A549 (cell line): ENCODE results near the gene CCDC150. TPM values are rescaled to one million over a fixed set of nuclear protein-coding genes. Genes with fewer than 3 reads are reported as not detected.
A peak's percentile ranks its signal among the peaks of the same experiment; 100 is the strongest.

Source experiments
- ATAC-seq, 2 experiments: fragments of 200-7000 bp in 1 of 2; fragments of >200 bp in 1 of 2; cut with Nextera tagmentation in 1 of 2; cut with Tn5 transposase in 1 of 2; 3 replicates each; pipeline versions ENCODE4 v1.8.0 to v1.9.1; 2018 to 2020; ENCODE audit warnings: mild to moderate bottlenecking in 1 of 2, moderate library complexity in 1 of 2
- CTCF ChIA-PET: fragments of 300-600 bp; sonication (Branson Sonifier 250); formaldehyde crosslinking; extraction: SDS; loops from one replicate; lab custom pipeline; 2021; ENCODE audit warnings: antibody characterized with exemption, inconsistent platforms; lab: Yijun Ruan, JAX
- POLR2A ChIA-PET: fragments of 350-600 bp; formaldehyde crosslinking; extraction: SDS; loops from one replicate; lab custom pipeline; 2021; ENCODE audit warnings: antibody characterized with exemption, inconsistent platforms; lab: Yijun Ruan, JAX
- DNase-seq, 2 experiments: peaks; one replicate each; pipeline versions ENCODE4 v3.0.0 to v3.0.0-alpha.2; 2011 to 2016; ENCODE audit warnings: low read depth in 1 of 2, low spot score in 1 of 2
- FAIRE-seq: peaks from 2 replicates; lab custom pipeline; 2011; peaks lifted over from hg19 to GRCh38; lab: Jason Lieb, UNC
- H3K27ac ChIP-seq, 2 experiments: fragments of >200 bp; sonication (Bioruptor Twin); formaldehyde crosslinking; 3 replicates each; pipeline ENCODE4 v1.5.1; 2016 to 2017
- H3K4me1 ChIP-seq: fragments of >200 bp; sonication (Bioruptor Twin); formaldehyde crosslinking; 3 replicates; pipeline ENCODE4 v1.6.1; 2016
- H3K4me2 ChIP-seq: fragments of >200 bp; sonication (Bioruptor Twin); formaldehyde crosslinking; 3 replicates; pipeline ENCODE4 v1.6.1; 2016
- H3K4me3 ChIP-seq: fragments of >200 bp; sonication (Bioruptor Twin); formaldehyde crosslinking; 3 replicates; pipeline ENCODE4 v1.5.1; 2016
- H3K9me3 ChIP-seq: fragments of >200 bp; sonication (Bioruptor Twin); formaldehyde crosslinking; 3 replicates; pipeline ENCODE4 v1.6.1; 2016
- CBX2 ChIP-seq: fragments of 200-600 bp; sonication (generic); IDR thresholded peaks from 2 replicates; pipeline ENCODE4 v1.6.1; 2016; ENCODE audit warnings: low read depth, mild to moderate bottlenecking, borderline replicate concordance
- CHD2 ChIP-seq: fragments of 150-350 bp; IDR thresholded peaks from 2 replicates; pipeline ENCODE4 v1.6.1; 2014; ENCODE audit warnings: low read length; ENCODE audit not compliant: partially characterized antibody
- CHD4 ChIP-seq: fragments of 200-600 bp; sonication (generic); IDR thresholded peaks from 2 replicates; pipeline ENCODE4 v1.6.1; 2016; ENCODE audit warnings: antibody characterized with exemption, mild to moderate bottlenecking, borderline replicate concordance
- EHF ChIP-seq: fragments of 250-450 bp; sonication (Bioruptor Pico); IDR thresholded peaks from 2 replicates; pipeline ENCODE4 v1.5.0; 2020; ENCODE audit warnings: mild to moderate bottlenecking
- ESRRA ChIP-seq: fragments of 150-350 bp; IDR thresholded peaks from 2 replicates; pipeline ENCODE4 v1.6.1; 2014; ENCODE audit warnings: mild to moderate bottlenecking, low read length, borderline replicate concordance
- FOSL2 ChIP-seq, 2 experiments: fragments of 450-650 bp in 1 of 2; fragments of >200 bp in 1 of 2; sonication (Bioruptor Twin) in 1 of 2; formaldehyde crosslinking; IDR thresholded peaks; 2 replicates each; pipeline versions ENCODE4 v1.5.0 to v1.6.1; 2016 to 2020; ENCODE audit warnings: mild to moderate bottlenecking in 1 of 2, moderate library complexity in 1 of 2
- FOXS1 ChIP-seq: fragments of 250-450 bp; sonication (Bioruptor Pico); IDR thresholded peaks from 2 replicates; pipeline ENCODE4 v1.5.0; 2020; ENCODE audit warnings: mild to moderate bottlenecking, moderate library complexity
- HDAC2 ChIP-seq: fragments of 200-600 bp; sonication (generic); IDR thresholded peaks from 2 replicates; pipeline ENCODE4 v1.6.1; 2016
- HEYL ChIP-seq: fragments of 250-450 bp; sonication (Bioruptor Pico); IDR thresholded peaks from 2 replicates; pipeline ENCODE4 v1.8.0; 2021; ENCODE audit warnings: mild to moderate bottlenecking, moderate library complexity
- HOXB5 ChIP-seq: fragments of 250-450 bp; sonication (Bioruptor Pico); IDR thresholded peaks from 2 replicates; pipeline ENCODE4 v1.5.0; 2020; ENCODE audit warnings: mild to moderate bottlenecking, moderate library complexity
- KDM1A ChIP-seq: fragments of 200-600 bp; sonication (generic); IDR thresholded peaks from 2 replicates; pipeline ENCODE4 v1.6.1; 2016; ENCODE audit warnings: low read depth, mild to moderate bottlenecking
- KDM5A ChIP-seq: fragments of 200-600 bp; sonication (generic); IDR thresholded peaks from 2 replicates; pipeline ENCODE4 v1.6.1; 2016; ENCODE audit warnings: antibody characterized with exemption, mild to moderate bottlenecking
- MAFK ChIP-seq: fragments of 450-650 bp; IDR thresholded peaks from 2 replicates; pipeline ENCODE4 v1.6.1; 2014; ENCODE audit not compliant: partially characterized antibody
- MAZ ChIP-seq: fragments of 150-350 bp; IDR thresholded peaks from 2 replicates; pipeline ENCODE4 v1.6.1; 2014; ENCODE audit warnings: antibody characterized with exemption, low read depth, low read length, borderline replicate concordance
- MYC ChIP-seq: IDR thresholded peaks from 2 replicates; pipeline ENCODE4 v1.6.1; 2012; ENCODE audit warnings: mild to moderate bottlenecking, inconsistent platforms, low read length, improper control_type of control experiment, borderline replicate concordance
- NFE2L2 ChIP-seq: fragments of 150-350 bp; conservative IDR thresholded peaks from 2 replicates; pipeline ENCODE4 v1.6.1; 2014; ENCODE audit warnings: low read length
- NPAS2 ChIP-seq: fragments of 250-450 bp; sonication (Bioruptor Pico); IDR thresholded peaks from 2 replicates; pipeline ENCODE4 v1.8.0; 2022; ENCODE audit warnings: mild to moderate bottlenecking, moderate library complexity, borderline replicate concordance
- NR3C1 ChIP-seq: fragments of >200 bp; sonication (Bioruptor Twin); formaldehyde crosslinking; IDR thresholded peaks from 3 replicates; pipeline ENCODE4 v1.6.1; 2017
- POLR2A ChIP-seq: IDR thresholded peaks from 2 replicates; pipeline ENCODE4 v1.6.1; 2012; ENCODE audit warnings: mild to moderate bottlenecking, low read length
- POLR2AphosphoS2 ChIP-seq: conservative IDR thresholded peaks from 2 replicates; pipeline ENCODE4 v1.6.1; 2012; ENCODE audit warnings: low read length, improper control_type of control experiment, inconsistent platforms
- RAD21 ChIP-seq, 2 experiments: fragments of >200 bp in 1 of 2; sonication (Bioruptor Twin) in 1 of 2; formaldehyde crosslinking in 1 of 2; IDR thresholded peaks in 1 of 2; conservative IDR thresholded peaks in 1 of 2; 2 replicates in 1 of 2; 3 replicates in 1 of 2; pipeline ENCODE4 v1.6.1; 2012 to 2018; ENCODE audit warnings: inconsistent platforms in 1 of 2
- RARB ChIP-seq: fragments of 250-450 bp; sonication (Bioruptor Pico); IDR thresholded peaks from 2 replicates; pipeline ENCODE4 v1.8.0; 2021; ENCODE audit warnings: mild to moderate bottlenecking, moderate library complexity
- RCOR1 ChIP-seq: fragments of 150-350 bp; IDR thresholded peaks from 2 replicates; pipeline ENCODE4 v1.6.1; 2014; ENCODE audit warnings: antibody characterized with exemption, low read length, low read depth
- SMC3 ChIP-seq: fragments of >200 bp; sonication (Bioruptor Twin); formaldehyde crosslinking; IDR thresholded peaks from 3 replicates; pipeline ENCODE4 v1.6.1; 2018; ENCODE audit warnings: inconsistent platforms
- SREBF2 ChIP-seq: fragments of 450-650 bp; IDR thresholded peaks from 2 replicates; pipeline ENCODE4 v1.6.1; 2014; ENCODE audit warnings: mild to moderate bottlenecking, moderate library complexity
- TFCP2L1 ChIP-seq: fragments of 250-450 bp; sonication (Bioruptor Pico); IDR thresholded peaks from 2 replicates; pipeline ENCODE4 v1.5.0; 2021; ENCODE audit warnings: mild to moderate bottlenecking
- ZC3H11A ChIP-seq: fragments of 450-650 bp; IDR thresholded peaks from 2 replicates; pipeline ENCODE4 v1.6.1; 2014; ENCODE audit warnings: antibody characterized with exemption, mild to moderate bottlenecking
- ZFP36 ChIP-seq: fragments of 450-650 bp; IDR thresholded peaks from 2 replicates; pipeline ENCODE4 v1.6.1; 2014; ENCODE audit warnings: borderline replicate concordance; ENCODE audit not compliant: partially characterized antibody
- ZNF302 ChIP-seq: fragments of 250-450 bp; sonication (Bioruptor Pico); IDR thresholded peaks from 2 replicates; pipeline ENCODE4 v1.9.0; 2021; ENCODE audit warnings: inconsistent platforms, mild to moderate bottlenecking, moderate library complexity
- WGBS: methylation state at CpG from one replicate; pipeline ENCODE4 v1.1.6; 2017; ENCODE audit errors: missing lambda C conversion rate; 5-methylcytosine and 5-hydroxymethylcytosine counted together
- polyA plus RNA-seq, 4 experiments: library from polyadenylated mRNA; depleted of rRNA in 3 of 4; stranded (reverse); fragments of >200 nt; fragmentation: RNase III in 1 of 4; extraction: RNeasy Plus Mini Kit Qiagen cat#74134 plus additional on column Dnase treatment in 1 of 4; gene quantifications; 2 replicates in 3 of 4; 3 replicates in 1 of 4; pipeline ENCODE4 v1.2.3, GENCODE V29; 2011 to 2017
- TF ChIP-seq, protein P1 (sequence below): fragments of >200 bp; sonication (Bioruptor Twin); formaldehyde crosslinking; IDR thresholded peaks from 3 replicates; pipeline ENCODE4 v1.5.1; 2016
- TF ChIP-seq, protein P2 (sequence below): fragments of 450-650 bp; IDR thresholded peaks from 2 replicates; pipeline ENCODE4 v1.6.1; 2014; ENCODE audit warnings: antibody characterized with exemption
- TF ChIP-seq, protein P3 (sequence below): fragments of >200 bp; sonication (Bioruptor Twin); formaldehyde crosslinking; IDR thresholded peaks from 2 replicates; pipeline ENCODE4 v1.6.1; 2016
- TF ChIP-seq, protein P4 (sequence below): fragments of 250-450 bp; sonication (Bioruptor Pico); IDR thresholded peaks from 2 replicates; pipeline ENCODE4 v1.5.0; 2020; ENCODE audit warnings: low read depth, mild to moderate bottlenecking, moderate library complexity
- TF ChIP-seq, protein P5 (sequence below): fragments of >200 bp; sonication (Bioruptor Twin); formaldehyde crosslinking; IDR thresholded peaks from 3 replicates; pipeline ENCODE4 v1.6.1; 2016

CCDC150 gene
- polyA plus RNA-seq, 2 of the 4 experiments (the other 2 are of a cell fraction) = 14.2 to 17.7 TPM

DNA sequence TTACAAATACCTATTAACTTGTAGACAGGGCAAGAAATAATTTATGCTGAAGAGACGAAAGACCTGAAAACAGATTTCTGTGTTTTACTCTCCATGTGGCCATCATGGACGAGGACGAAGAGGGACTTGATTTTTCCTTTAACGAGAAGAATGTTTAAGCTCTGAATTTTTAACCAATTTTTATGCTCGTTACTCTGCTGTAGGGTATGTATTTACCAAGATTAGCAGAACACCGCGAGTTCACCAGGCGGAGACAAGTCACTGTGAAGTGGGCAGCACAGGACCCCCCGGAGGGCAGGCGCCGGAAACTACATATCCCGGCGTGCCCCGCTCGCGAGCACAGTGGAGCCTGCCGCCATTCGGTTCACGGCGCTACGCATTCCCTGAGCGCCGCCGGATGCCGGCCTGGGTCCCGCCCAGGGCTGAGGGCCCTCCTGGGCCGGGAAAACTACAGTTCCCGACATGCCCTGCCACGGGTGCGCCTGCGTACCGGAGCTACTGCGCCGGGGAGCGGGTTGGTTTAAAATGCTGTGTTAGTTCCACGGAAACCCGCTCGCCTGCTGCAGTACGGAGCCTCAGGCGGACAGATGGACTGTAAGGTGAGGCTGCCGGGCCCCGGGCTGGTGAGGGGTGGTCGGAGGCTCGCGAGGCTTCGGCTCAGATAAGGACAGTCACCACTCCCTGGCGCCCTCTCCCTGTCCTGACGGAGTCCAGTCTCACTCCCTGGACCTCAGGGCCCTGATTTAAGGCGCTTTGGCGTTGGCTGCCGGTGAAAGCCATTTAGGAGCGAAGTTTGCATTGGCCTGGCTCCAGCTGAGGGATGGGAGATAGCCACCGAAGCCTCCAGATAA is at the start of gene CCDC150 (continued):
- TF ChIP-seq RARB (CRISPR knock-in tag) (no peak), FOXS1 (CRISPR knock-in tag) (no peak), ZFP36 (no peak), SMC3 (peak; percentile 50; the same call in 2 of the 3 replicates), POLR2A (peak; percentile 26), RCOR1 (no peak), HEYL (CRISPR knock-in tag) (no peak), ZC3H11A (no peak), RAD21 (conservative IDR thresholded peaks at IDR 0.05 in 1 of 2, IDR thresholded peaks at IDR 0.05 in 1 of 2) (peak; percentile 24 to 60; a peak in 4 of 5 replicates), MYC (no peak), SREBF2 (no peak), ZNF302 (no peak), KDM5A (peak; percentile 81), HOXB5 (CRISPR knock-in tag) (no peak), CBX2 (no peak), HDAC2 (no peak; the same call in 1 of the 2 replicates), CHD4 (no peak), EHF (CRISPR knock-in tag) (no peak), MAZ (no peak), CHD2 (no peak), TFCP2L1 (no peak), FOSL2 (IDR thresholded peaks at IDR 0.05) (no peak), FOSL2 (CRISPR knock-in tag; IDR thresholded peaks at IDR 0.05) (no peak), NR3C1 (no peak)
- TF ChIP-seq, protein P1, sequence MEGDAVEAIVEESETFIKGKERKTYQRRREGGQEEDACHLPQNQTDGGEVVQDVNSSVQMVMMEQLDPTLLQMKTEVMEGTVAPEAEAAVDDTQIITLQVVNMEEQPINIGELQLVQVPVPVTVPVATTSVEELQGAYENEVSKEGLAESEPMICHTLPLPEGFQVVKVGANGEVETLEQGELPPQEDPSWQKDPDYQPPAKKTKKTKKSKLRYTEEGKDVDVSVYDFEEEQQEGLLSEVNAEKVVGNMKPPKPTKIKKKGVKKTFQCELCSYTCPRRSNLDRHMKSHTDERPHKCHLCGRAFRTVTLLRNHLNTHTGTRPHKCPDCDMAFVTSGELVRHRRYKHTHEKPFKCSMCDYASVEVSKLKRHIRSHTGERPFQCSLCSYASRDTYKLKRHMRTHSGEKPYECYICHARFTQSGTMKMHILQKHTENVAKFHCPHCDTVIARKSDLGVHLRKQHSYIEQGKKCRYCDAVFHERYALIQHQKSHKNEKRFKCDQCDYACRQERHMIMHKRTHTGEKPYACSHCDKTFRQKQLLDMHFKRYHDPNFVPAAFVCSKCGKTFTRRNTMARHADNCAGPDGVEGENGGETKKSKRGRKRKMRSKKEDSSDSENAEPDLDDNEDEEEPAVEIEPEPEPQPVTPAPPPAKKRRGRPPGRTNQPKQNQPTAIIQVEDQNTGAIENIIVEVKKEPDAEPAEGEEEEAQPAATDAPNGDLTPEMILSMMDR = peak; percentile 25; the same call in 2 of the 3 replicates
- TF ChIP-seq, protein P2, sequence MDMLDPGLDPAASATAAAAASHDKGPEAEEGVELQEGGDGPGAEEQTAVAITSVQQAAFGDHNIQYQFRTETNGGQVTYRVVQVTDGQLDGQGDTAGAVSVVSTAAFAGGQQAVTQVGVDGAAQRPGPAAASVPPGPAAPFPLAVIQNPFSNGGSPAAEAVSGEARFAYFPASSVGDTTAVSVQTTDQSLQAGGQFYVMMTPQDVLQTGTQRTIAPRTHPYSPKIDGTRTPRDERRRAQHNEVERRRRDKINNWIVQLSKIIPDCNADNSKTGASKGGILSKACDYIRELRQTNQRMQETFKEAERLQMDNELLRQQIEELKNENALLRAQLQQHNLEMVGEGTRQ = no peak
- TF ChIP-seq, protein P3, sequence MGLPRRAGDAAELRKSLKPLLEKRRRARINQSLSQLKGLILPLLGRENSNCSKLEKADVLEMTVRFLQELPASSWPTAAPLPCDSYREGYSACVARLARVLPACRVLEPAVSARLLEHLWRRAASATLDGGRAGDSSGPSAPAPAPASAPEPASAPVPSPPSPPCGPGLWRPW = no peak
- TF ChIP-seq, protein P4, sequence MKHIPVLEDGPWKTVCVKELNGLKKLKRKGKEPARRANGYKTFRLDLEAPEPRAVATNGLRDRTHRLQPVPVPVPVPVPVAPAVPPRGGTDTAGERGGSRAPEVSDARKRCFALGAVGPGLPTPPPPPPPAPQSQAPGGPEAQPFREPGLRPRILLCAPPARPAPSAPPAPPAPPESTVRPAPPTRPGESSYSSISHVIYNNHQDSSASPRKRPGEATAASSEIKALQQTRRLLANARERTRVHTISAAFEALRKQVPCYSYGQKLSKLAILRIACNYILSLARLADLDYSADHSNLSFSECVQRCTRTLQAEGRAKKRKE (CRISPR knock-in tag) = no peak

DNA sequence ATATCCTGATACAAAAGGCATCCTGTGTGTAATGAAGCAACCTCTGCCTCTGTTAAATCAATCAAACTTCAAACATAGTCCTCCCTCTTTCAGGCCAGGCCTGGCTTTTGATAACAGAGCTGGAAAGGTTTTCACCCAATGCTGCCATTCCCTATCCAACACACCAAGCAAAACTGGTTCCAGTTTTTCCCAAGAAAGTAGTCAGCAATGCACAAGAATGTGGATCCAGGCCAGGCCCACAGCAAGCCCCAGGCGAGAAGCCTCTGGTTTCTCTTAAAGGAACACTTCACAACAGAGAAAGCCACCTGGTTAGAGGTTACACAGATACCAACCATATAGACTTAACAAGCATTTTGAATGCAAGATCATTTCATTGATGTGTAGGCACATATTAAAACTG is 49.2 kb upstream of the CCDC150 start:
- H3K27ac ChIP-seq = no peak overlapping the region
- H3K4me2 ChIP-seq = no peak overlapping the region
- FAIRE-seq = no peak
- no peak for DNase-seq
- CTCF ChIA-PET = interaction anchor here (1.2 kb wide), 1 partner anchor 10 kb away, joined by 3 read pairs; no protein-coding TSS in a partner anchor
- no peak for ATAC-seq
- WGBS = 33% methylated on average over 1 of the region's 1 CpG
- no peaks in the 10 kb centered on the region for H3K9me3 ChIP-seq
- H3K4me1 ChIP-seq = peaks cover 23% of the 10 kb centered on the region
- no peak overlapping the region for H3K4me3 ChIP-seq
- POLR2A ChIA-PET = no interaction called here
- no peak for TF ChIP-seq NPAS2 (CRISPR knock-in tag)
- no peak for TF ChIP-seq NFE2L2
- TF ChIP-seq MYC = no peak
- no peak for TF ChIP-seq CHD4
- no peak for TF ChIP-seq ZC3H11A
- TF ChIP-seq POLR2AphosphoS2 = no peak
- TF ChIP-seq RCOR1 = no peak
- no peak for TF ChIP-seq NR3C1
- TF ChIP-seq MAFK = no peak
- TF ChIP-seq, protein P5, sequence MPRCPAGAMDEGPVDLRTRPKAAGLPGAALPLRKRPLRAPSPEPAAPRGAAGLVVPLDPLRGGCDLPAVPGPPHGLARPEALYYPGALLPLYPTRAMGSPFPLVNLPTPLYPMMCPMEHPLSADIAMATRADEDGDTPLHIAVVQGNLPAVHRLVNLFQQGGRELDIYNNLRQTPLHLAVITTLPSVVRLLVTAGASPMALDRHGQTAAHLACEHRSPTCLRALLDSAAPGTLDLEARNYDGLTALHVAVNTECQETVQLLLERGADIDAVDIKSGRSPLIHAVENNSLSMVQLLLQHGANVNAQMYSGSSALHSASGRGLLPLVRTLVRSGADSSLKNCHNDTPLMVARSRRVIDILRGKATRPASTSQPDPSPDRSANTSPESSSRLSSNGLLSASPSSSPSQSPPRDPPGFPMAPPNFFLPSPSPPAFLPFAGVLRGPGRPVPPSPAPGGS = no peak
- TF ChIP-seq SMC3 = no peak
- TF ChIP-seq ESRRA = no peak
- TF ChIP-seq KDM1A = no peak
